ENCODE measurements around the gene MRFAP1.

The MRFAP1 gene

GRCh38 chr4:6681191-6681590 is 40.7 kb downstream of the MRFAP1 start:
- no peak for TF ChIP-seq CTCF (IDR thresholded peaks at IDR 0.05; ENCODE audit: low read depth, low read length)
- no peak overlapping the region for H3K4me3 ChIP-seq (ENCODE audit: low read depth, low read length)

DNA sequence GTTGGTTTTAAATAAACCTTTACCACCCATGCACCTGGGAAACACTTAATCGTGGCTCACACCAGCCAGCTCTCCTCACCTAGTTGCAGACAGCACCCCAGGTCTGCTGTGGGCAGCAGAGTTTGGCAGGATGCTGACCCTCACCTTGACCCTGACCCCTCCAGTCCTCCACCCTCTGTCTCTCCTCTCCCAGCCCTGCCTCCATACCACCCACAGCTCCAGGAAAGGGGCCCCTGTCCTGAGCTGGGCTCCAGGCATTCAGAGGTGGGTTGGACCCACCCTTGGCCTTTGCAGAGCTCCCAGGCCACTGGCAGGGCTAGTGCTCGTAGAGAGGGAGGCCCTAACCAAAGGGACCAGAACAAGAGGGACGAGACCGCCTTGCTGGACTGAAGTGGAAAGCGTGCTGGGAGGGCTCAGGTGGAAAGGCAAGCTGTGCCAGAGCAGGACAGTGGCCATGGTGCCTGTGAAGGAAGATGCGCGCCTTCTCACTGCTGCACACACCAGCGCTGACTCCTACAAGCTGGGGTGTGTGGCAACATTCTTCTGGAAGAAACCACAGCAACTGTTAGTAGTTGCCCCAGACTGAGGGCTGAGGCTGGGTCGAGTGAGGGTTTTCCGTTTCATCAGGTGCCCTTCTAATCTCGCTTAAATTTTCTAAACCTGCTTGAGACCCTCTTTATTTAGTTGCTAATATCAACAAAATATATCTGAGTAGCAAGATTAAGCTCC is 42.5 kb downstream of the MRFAP1 start:
- no peak for TF ChIP-seq CTCF (IDR thresholded peaks at IDR 0.05; ENCODE audit: low read depth, low read length)
- H3K4me3 ChIP-seq (ENCODE audit: low read depth, low read length), result no peak overlapping the region

DNA sequence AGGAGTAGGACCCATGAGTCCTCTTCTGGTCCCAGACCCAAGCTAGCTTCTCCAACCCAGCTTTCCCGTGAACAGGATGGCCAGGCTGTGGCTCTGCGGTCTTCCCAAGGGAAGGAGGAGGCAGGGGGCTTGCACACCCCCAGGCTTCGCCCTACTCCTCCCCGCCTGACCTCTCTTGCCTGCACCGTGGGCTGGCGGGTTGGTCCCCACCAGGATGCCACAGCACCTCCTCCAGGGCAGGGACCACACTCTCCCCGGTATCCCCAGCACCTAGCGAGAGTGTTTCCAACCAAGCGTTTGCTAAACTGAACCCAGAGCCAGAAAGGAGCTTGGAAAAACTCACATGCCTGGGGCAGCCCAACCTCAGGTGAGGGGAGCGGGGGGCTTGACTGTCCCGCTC is 44.2 kb downstream of the MRFAP1 start:
- TF ChIP-seq CTCF (IDR thresholded peaks at IDR 0.05; ENCODE audit: low read depth, low read length), result no peak

DNA sequence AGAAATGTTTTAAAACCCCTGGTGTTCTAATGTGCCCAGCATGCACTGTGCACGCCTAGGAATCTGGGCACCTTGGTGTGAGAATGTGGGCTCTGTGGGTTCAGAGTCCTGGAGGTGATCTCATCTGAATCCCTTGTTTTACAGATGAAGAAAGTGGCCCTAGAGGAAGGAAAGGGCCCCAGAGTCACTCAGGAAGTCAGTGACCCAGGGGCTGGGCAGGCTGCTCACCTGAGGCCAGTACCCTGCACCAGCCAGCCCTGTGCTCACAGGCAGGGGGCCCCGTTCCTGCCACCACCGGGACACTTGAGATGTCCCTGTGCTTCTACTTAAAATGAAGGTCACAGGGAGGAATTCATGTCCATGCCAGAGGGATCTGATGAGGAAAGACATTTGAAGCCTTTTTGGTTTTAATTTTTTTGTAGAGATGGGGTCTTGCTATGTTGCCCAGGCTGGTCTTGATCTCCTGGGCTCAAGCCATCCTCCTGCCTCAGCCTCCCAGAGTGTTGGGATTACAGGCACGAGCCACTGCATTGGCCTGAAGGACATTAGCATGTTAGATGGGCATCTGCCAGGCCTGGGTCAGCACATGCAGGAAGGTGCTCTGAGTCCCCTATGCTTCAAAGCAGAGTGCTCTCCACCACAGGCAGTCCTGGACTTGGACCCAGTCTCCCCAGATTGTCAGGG is 45.8 kb downstream of the MRFAP1 start:
- H3K4me3 ChIP-seq (ENCODE audit: low read depth, low read length), result no peak overlapping the region
- TF ChIP-seq CTCF (IDR thresholded peaks at IDR 0.05; ENCODE audit: low read depth, low read length), result no peak

More for the DNA sequence above, 44.2 kb downstream of the MRFAP1 start:
- no peak overlapping the region for H3K4me3 ChIP-seq (ENCODE audit: low read depth, low read length)

DNA sequence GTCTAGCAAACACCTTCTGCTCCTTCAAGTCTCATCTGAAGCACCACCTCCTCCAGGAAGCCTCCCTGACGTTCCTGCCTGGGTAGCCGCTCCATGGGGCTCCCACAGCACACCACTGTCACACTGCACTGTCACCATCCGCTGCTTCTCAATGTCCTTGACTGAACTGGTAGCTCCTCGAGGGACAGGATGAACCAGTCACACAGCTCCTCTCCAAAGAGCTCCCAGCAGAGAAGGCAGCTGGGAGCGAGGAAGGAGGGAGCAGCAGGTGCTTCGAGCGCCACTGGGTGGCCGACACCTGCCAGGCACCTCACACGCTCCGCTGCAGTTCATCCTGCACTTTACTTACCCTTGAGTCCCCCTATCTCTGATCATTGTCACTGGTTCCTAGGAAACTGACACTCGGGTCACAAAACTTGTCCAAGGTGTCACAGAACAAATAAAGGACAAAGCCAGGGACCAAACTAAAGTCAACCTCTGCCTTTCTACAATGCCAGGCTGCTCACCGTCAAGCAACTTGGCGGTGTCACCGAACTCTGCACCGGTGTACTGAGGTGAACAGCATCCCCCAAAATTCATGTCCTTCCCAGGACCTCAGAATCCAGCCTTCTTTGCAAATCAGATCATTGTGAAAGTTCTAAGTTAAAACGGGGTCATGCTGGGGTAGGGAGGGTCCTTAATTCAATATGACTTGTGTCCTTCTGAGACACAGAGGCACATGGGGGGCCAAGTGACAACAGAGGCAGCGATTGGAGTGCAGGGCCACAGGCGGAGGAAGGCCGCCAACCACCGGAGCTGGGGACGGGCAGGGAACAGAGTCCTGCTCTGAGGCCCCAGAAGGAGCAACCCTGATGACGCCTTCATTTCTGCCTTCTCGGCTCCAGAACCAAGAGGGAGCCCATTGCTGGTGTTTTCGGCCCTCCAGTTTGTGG is 47.7 kb downstream of the MRFAP1 start:
- H3K4me3 ChIP-seq (ENCODE audit: low read depth, low read length), result no peak overlapping the region
- no peak for TF ChIP-seq CTCF (IDR thresholded peaks at IDR 0.05; ENCODE audit: low read depth, low read length)

- no peak overlapping the region for H3K4me3 ChIP-seq (ENCODE audit: low read depth, low read length)
- no peak for TF ChIP-seq CTCF (IDR thresholded peaks at IDR 0.05; ENCODE audit: low read depth, low read length)
These were observed 48.5 kb downstream of the MRFAP1 start for GRCh38 chr4:6688879-6689505.
